Adrenal gland (tissue), 12 donors: Measurements from ENCODE around the gene METTL16. TPM values are rescaled to one million over a fixed set of nuclear protein-coding genes. Genes with fewer than 3 reads are reported as not detected.

Experiments
- DNase-seq, 7 donors: peaks; one replicate each; pipeline ENCODE4 v3.0.0-alpha.2; 2019 to 2020
- H3K27ac ChIP-seq, 5 donors: fragments of 200-600 bp; sonication (generic) in 4 of 5; 1 replicate in 3 of 5; 2 replicates in 2 of 5; pipeline versions ENCODE4 v1.5.1 to v1.8.0; 2016 to 2020; ENCODE audit warnings: mild to moderate bottlenecking in 1 of 5
- H3K27me3 ChIP-seq: fragments of 200-600 bp; 2 replicates; pipeline ENCODE4 v1.8.0; 2021
- H3K36me3 ChIP-seq, 2 donors: fragments of 200-600 bp; replicated peaks in 1 of 2; 1 replicate in 1 of 2; 2 replicates in 1 of 2; pipeline versions ENCODE4 v1.5.1 to v1.8.0; 2018 to 2022
- H3K4me1 ChIP-seq, 2 donors: fragments of 200-600 bp; replicated peaks in 1 of 2; 1 replicate in 1 of 2; 2 replicates in 1 of 2; pipeline versions ENCODE4 v1.5.1 to v1.8.0; 2018 to 2021
- H3K4me3 ChIP-seq, 4 donors: fragments of 200-600 bp; sonication (generic) in 3 of 4; one replicate each; pipeline ENCODE4 v1.5.1; 2016 to 2018
- H3K9me3 ChIP-seq, 3 donors: fragments of 200-600 bp; sonication (generic) in 1 of 3; replicated peaks in 1 of 3; 1 replicate in 2 of 3; 2 replicates in 1 of 3; pipeline versions ENCODE4 v1.5.1 to v1.8.0; 2016 to 2021
- POLR2A ChIP-seq, 2 donors: fragments of 450-650 bp; IDR thresholded peaks; one replicate each; pipeline ENCODE4 v1.6.1; 2017; ENCODE audit warnings: antibody characterized with exemption in 2 of 2, mild to moderate bottlenecking in 2 of 2, moderate library complexity in 1 of 2
- WGBS, 4 donors: extraction: QIAGEN DNeasy Blood & Tissue Kit in 2 of 4; methylation state at CpG; one replicate each; pipeline versions ENCODE4 v1.1.5 to v1.1.7; 2013 to 2017; 5-methylcytosine and 5-hydroxymethylcytosine counted together
- intact Hi-C, 2 donors: fragments of 100-400 bp; cut with DNase I; formaldehyde crosslinking; loops; one replicate each; pipeline versions ENCODE4 v1.14.1 to v1.15.0; 2022 to 2023
- polyA plus RNA-seq, 3 donors: library from polyadenylated mRNA; stranded (reverse); fragments of 200-250 nt in 2 of 3; fragments of 350-450 nt in 1 of 3; fragmentation: Illumina TruSeq in 1 of 3; extraction: RNeasy Lipid Tissue Mini Kit (QIAGEN cat#74804) in 1 of 3; gene quantifications; one replicate each; pipeline ENCODE4 v1.2.3, GENCODE V29; 2013 to 2014
- total RNA-seq, 9 donors: library from RNA; depleted of rRNA in 4 of 9; stranded (reverse); fragments of >200 nt in 4 of 9; fragments of 120-200 nt in 1 of 9; fragmentation: NEBNext Ultra II Directional in 1 of 9; extraction: Animal tissue kit (Norgen Biotek cat#: 25700) in 1 of 9; gene quantifications; one replicate each; pipeline versions ENCODE4 v1.1.0 to v1.2.4, GENCODE V29; 2013 to 2023
- TF ChIP-seq, protein P1 (sequence below), 6 experiments: fragments of 450-650 bp in 4 of 6; fragments of 200-600 bp in 2 of 6; sonication (generic) in 1 of 6; IDR thresholded peaks; 1 replicate in 5 of 6; 2 replicates in 1 of 6; pipeline versions ENCODE4 v1.5.1 to v1.8.0; 2016 to 2021; ENCODE audit warnings: antibody characterized with exemption in 6 of 6, mild to moderate bottlenecking in 2 of 6, moderate library complexity in 1 of 6
- donor health status: healthy with polysubstance abuse.
- donor health status: Bipolar disorder and iron deficiency.
- donor health status: DM: yes; HTN: yes; CAD: no.
- donor health status: DM: no; HTN: no; CAD: no.
- donor health status: DM: no; HTN: no; CAD: no.
- donor health status: DM: yes; HTN: yes; CAD: no.

Gene METTL16
- total and polyA plus RNA-seq, 12 donors, result 15.3 to 94.7 (median 33.2) TPM

DNA sequence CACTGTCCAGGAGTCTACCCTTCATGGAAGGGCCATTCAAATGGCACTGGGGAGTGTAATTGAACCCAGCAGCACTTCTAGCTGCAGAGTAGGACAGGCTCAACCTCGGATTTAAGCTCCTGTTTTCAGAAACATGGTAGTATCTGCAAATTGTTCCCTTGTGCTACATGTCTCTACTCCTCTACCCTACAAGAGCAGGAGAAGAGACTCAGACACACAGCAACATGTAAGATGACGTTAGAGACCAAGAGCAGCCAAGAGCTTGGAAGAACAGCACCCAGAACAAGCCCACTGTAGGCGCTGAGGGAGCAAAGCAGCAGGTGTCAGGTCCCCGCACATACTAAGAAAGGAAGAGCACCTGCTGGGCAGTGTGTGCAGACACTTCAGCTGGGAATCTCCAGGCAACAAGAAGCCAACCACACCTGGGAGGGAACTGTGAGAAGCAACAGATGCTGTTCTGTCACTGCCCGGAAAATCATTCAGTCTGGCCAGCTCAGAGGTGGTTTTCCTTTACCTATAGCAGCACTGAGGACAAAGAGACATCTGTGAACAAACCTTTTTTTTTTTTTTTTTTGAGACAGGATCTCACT, 75.3 kb downstream of the METTL16 start:
- WGBS, 4 donors, result 76 to 89% (median 86%) methylated on average over 5 of the region's 5 CpGs
- H3K36me3 ChIP-seq, result peaks cover 0 to 41% of the 10 kb centered on the region in 2 donors
- no peak for TF ChIP-seq POLR2A (IDR thresholded peaks at IDR 0.05)
- TF ChIP-seq, protein P1, sequence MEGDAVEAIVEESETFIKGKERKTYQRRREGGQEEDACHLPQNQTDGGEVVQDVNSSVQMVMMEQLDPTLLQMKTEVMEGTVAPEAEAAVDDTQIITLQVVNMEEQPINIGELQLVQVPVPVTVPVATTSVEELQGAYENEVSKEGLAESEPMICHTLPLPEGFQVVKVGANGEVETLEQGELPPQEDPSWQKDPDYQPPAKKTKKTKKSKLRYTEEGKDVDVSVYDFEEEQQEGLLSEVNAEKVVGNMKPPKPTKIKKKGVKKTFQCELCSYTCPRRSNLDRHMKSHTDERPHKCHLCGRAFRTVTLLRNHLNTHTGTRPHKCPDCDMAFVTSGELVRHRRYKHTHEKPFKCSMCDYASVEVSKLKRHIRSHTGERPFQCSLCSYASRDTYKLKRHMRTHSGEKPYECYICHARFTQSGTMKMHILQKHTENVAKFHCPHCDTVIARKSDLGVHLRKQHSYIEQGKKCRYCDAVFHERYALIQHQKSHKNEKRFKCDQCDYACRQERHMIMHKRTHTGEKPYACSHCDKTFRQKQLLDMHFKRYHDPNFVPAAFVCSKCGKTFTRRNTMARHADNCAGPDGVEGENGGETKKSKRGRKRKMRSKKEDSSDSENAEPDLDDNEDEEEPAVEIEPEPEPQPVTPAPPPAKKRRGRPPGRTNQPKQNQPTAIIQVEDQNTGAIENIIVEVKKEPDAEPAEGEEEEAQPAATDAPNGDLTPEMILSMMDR (IDR thresholded peaks at IDR 0.05), result no peak
- H3K27ac ChIP-seq, result no peak overlapping the region
- H3K4me1 ChIP-seq, result no peaks in the 10 kb centered on the region
- no peak for DNase-seq
- H3K9me3 ChIP-seq, result no peaks in the 10 kb centered on the region
- intact Hi-C loops, result loop anchor here in 1 of 2 donors (10.0 kb wide), 1 partner anchor 68 kb away; no protein-coding TSS in a partner anchor
- no peaks in the 10 kb centered on the region for H3K27me3 ChIP-seq
- H3K4me3 ChIP-seq, result no peak overlapping the region

DNA sequence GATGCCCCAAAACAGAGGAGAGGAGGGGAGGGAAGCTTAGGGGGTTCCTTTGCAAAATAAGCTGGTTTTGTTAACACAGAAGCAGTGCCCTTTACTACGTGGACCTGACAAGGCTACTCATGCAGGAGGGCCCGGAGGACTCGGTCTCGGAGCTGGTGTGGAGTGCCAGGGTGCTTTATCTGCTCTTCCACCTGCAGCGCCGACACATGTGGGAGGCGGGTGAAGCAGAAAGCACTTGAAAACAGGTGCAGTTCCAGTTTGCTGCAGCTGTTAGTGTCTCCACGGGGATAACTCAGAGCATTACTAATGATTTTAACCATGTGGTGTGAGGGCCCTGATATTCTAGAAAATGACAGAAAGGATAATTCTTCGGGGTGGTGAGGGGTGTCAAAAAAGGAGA, 75.8 kb downstream of the METTL16 start:
- Histone ChIP-seq H3K27ac (no peak overlapping the region), H3K9me3 (no peaks in the 10 kb centered on the region), H3K4me1 (no peaks in the 10 kb centered on the region), H3K36me3 (peaks cover 0 to 41% of the 10 kb centered on the region in 2 donors), H3K27me3 (no peaks in the 10 kb centered on the region), H3K4me3 (no peak overlapping the region)
- WGBS, 4 donors, result 79 to 84% (median 81%) methylated on average over 9 of the region's 9 CpGs
- no peak for TF ChIP-seq POLR2A (IDR thresholded peaks at IDR 0.05)
- TF ChIP-seq, protein P1 (IDR thresholded peaks at IDR 0.05), result no peak
- no peak for DNase-seq
- intact Hi-C loops, result loop anchor here in 1 of 2 donors (10.0 kb wide), 1 partner anchor 69 kb away; no protein-coding TSS in a partner anchor

GRCh38 chr17:2435181-2435741, 76.4 kb downstream of the METTL16 start:
- Histone ChIP-seq H3K4me1 (no peaks in the 10 kb centered on the region), H3K4me3 (no peak overlapping the region), H3K9me3 (no peaks in the 10 kb centered on the region), H3K27me3 (no peaks in the 10 kb centered on the region), H3K36me3 (peaks cover 0 to 41% of the 10 kb centered on the region in 2 donors), H3K27ac (peak overlapping the region in 1 of 5 donors; percentile 38)
- 62 to 67% (median 64%) methylated on average over 9 of the region's 9 CpGs for WGBS, 4 donors
- intact Hi-C loops, result loop anchor here in 1 of 2 donors (10.0 kb wide), 1 partner anchor 70 kb away; no protein-coding TSS in a partner anchor
- TF ChIP-seq POLR2A (IDR thresholded peaks at IDR 0.05), result no peak
- TF ChIP-seq, protein P1 (IDR thresholded peaks at IDR 0.05), result no peak
- no peak for DNase-seq

DNA sequence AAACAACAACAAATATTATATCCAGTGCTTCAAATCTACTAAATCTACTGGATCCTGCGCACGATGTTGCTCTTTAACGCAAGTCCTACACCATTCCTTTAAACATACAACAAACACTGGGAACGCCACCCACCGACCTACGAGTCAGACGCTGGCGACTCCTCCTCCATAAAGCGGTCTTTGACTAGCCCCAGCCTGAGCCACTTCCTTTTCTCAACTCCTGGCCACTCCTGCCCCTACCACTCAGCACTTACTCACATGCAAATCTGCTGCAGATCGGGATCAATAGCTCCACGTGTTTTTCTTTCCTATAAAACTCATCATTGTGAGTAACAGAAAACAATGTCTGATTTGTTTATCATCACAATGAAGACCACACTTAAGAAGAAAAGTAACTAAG, 78.0 kb downstream of the METTL16 start:
- Histone ChIP-seq H3K27ac (no peak overlapping the region), H3K27me3 (no peaks in the 10 kb centered on the region), H3K9me3 (no peaks in the 10 kb centered on the region), H3K36me3 (peaks cover 0 to 25% of the 10 kb centered on the region in 2 donors), H3K4me3 (no peak overlapping the region), H3K4me1 (no peaks in the 10 kb centered on the region)
- WGBS, 4 donors, result 81 to 92% (median 87%) methylated on average over 11 of the region's 11 CpGs
- no peak for DNase-seq
- intact Hi-C loops, result loop anchor here in 1 of 2 donors (10.0 kb wide), 1 partner anchor 71 kb away; no protein-coding TSS in a partner anchor
- TF ChIP-seq, protein P1 (IDR thresholded peaks at IDR 0.05), result no peak
- no peak for TF ChIP-seq POLR2A (IDR thresholded peaks at IDR 0.05)
